Measurements from ENCODE around the gene EYS. TPM values are rescaled to one million over a fixed set of nuclear protein-coding genes. Genes with fewer than 3 reads are reported as not detected.

Gene EYS
- not detected for total RNA-seq

DNA sequence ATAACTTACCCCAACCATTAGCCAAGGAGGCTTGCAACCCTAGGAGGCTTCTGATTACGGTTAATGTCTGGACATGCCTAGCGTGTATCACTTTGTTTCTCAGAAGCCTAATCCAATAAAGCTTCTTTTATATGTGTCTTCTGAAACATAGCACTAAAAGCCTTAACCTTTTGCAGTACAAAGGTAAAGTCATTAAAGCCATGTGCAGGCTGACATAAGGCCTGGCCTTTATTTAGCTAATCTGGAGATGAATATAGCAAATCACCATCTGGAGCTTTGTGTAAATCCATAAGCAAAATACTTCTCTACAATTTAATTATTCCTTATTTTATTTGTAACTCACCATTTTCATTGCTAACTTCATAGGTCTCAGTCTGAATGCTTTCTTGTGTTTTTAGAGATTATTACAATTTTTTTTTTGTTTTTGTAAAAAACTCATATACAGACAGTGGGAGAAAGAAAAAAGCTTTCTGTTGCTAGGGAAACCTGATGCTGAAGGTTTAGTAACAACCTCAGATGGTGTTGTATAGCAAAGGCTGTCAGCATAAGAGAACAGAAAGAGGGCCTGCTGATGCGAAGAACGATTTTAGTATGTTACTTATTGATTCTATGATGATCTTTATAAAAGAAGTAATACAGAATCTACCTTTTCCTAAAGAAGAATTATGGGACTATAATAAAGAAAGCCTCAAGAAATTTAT is at the start of gene EYS:
EYS (minus strand) TSS at position 101 of the 701 bp plus-strand sequence. CDS start 211,816 bp downstream, outside the sequence.
- TF ChIP-seq, protein P1, sequence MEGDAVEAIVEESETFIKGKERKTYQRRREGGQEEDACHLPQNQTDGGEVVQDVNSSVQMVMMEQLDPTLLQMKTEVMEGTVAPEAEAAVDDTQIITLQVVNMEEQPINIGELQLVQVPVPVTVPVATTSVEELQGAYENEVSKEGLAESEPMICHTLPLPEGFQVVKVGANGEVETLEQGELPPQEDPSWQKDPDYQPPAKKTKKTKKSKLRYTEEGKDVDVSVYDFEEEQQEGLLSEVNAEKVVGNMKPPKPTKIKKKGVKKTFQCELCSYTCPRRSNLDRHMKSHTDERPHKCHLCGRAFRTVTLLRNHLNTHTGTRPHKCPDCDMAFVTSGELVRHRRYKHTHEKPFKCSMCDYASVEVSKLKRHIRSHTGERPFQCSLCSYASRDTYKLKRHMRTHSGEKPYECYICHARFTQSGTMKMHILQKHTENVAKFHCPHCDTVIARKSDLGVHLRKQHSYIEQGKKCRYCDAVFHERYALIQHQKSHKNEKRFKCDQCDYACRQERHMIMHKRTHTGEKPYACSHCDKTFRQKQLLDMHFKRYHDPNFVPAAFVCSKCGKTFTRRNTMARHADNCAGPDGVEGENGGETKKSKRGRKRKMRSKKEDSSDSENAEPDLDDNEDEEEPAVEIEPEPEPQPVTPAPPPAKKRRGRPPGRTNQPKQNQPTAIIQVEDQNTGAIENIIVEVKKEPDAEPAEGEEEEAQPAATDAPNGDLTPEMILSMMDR (IDR thresholded peaks at IDR 0.05), result no peak
- Histone ChIP-seq H3K36me3 (no peaks in the 10 kb centered on the region), H3K27ac (no peak within 1 kb of the TSS), H3K4me3 (no peak within 1 kb of the TSS), H3K9me3 (no peaks in the 10 kb centered on the region), H3K27me3 (replicated peaks; ENCODE audit: insufficient read depth) (no peaks in the 10 kb centered on the region), H3K4me1 (ENCODE audit: control insufficient read depth in 1 of 2, low read depth in 2 of 2) (no peaks in the 10 kb centered on the region)
- DNase-seq (ENCODE audit: low spot score), result no peak
- no peak for ATAC-seq (ENCODE audit: insufficient number of reproducible peaks, low FRiP score, low read depth)

DNA sequence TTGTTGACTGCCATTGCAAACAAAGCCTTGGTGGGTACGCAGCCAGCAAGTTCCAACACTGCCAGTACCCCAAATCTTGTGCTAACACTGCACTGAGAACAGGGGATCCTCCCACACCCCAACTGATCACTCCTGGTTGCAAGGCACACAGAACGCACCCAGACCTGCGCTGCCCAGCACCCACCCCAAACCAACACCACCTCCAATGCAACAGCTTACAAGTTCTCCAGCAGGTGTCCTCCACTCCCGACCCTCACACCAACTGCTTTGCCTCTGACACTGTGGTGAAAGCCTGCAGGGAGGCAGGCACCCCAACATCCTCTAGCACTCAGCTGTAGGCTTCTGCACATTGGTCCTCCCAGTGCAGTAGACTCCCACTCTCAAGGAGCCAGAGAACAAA is 39.3 kb upstream of the EYS start:
- DNase-seq (ENCODE audit: low spot score) (no peak), ATAC-seq (ENCODE audit: insufficient number of reproducible peaks, low FRiP score, low read depth) (no peak)
- no peaks in the 10 kb centered on the region for H3K9me3 ChIP-seq
- TF ChIP-seq, protein P1 (IDR thresholded peaks at IDR 0.05), result no peak
- H3K4me1 ChIP-seq (ENCODE audit: control insufficient read depth in 1 of 2, low read depth in 2 of 2), result no peaks in the 10 kb centered on the region
- no peaks in the 10 kb centered on the region for H3K36me3 ChIP-seq
- H3K4me3 ChIP-seq, result no peak overlapping the region
- H3K27ac ChIP-seq, result no peak overlapping the region
- H3K27me3 ChIP-seq (replicated peaks; ENCODE audit: insufficient read depth), result no peaks in the 10 kb centered on the region

DNA sequence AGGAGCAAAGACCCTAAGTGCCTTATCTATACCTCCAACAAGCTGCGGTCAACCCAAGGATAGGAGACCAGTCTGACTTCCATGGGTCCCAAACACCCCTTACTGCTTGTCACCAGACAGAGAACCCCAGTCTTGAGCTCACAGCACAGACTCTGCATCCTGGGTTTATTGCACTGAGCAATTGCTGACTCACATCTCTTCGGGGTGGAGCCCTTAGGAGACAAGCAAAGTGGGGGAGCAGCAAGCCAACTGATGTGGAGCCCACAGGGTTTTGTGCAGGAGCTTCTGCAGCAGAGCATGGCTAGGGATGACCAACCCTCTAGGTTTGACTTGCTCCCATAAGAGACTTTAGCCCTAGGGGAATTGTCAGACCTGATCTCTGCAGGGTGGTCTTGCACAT is 38.6 kb upstream of the EYS start:
- Histone ChIP-seq H3K36me3 (no peaks in the 10 kb centered on the region), H3K9me3 (no peaks in the 10 kb centered on the region), H3K4me1 (ENCODE audit: control insufficient read depth in 1 of 2, low read depth in 2 of 2) (no peaks in the 10 kb centered on the region), H3K27ac (no peak overlapping the region), H3K4me3 (no peak overlapping the region), H3K27me3 (replicated peaks; ENCODE audit: insufficient read depth) (no peaks in the 10 kb centered on the region)
- TF ChIP-seq, protein P1 (IDR thresholded peaks at IDR 0.05), result no peak
- ATAC-seq (ENCODE audit: insufficient number of reproducible peaks, low FRiP score, low read depth) (no peak), DNase-seq (ENCODE audit: low spot score) (no peak)

DNA sequence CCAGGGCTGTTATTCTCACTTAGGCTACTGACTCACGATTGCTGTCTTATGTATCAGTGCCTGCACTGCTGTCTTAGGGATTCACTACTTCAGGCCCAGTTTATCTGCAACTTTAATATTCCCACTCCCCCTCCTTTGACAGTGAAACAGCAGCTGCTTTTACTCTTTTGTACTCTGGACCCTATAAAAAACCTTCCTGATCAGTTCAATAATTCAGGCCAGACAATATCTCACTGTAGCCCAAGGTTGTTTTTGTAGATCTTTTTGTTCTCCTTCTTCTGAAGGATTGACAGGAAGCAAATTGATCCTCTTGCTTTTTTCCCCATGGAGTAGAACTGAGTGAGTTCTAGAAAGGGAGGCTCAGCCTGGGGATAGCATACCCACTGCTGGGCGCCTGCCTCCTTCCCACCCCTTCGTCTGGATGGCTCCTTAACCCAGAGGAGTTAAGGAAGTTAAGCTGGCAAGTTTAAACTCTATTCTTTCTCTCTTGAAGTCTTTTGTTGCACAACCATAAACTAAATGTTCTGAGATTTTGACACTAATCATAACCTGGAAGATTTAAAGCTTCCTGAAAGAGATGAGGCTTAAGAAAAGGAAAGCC is 22.0 kb upstream of the EYS start:
- Histone ChIP-seq H3K27me3 (replicated peaks; ENCODE audit: insufficient read depth) (no peaks in the 10 kb centered on the region), H3K36me3 (no peaks in the 10 kb centered on the region), H3K9me3 (no peaks in the 10 kb centered on the region), H3K27ac (no peak overlapping the region), H3K4me3 (no peak overlapping the region), H3K4me1 (ENCODE audit: control insufficient read depth in 1 of 2, low read depth in 2 of 2) (no peaks in the 10 kb centered on the region)
- TF ChIP-seq, protein P1 (IDR thresholded peaks at IDR 0.05), result no peak
- DNase-seq (ENCODE audit: low spot score) (no peak), ATAC-seq (ENCODE audit: insufficient number of reproducible peaks, low FRiP score, low read depth) (no peak)

DNA sequence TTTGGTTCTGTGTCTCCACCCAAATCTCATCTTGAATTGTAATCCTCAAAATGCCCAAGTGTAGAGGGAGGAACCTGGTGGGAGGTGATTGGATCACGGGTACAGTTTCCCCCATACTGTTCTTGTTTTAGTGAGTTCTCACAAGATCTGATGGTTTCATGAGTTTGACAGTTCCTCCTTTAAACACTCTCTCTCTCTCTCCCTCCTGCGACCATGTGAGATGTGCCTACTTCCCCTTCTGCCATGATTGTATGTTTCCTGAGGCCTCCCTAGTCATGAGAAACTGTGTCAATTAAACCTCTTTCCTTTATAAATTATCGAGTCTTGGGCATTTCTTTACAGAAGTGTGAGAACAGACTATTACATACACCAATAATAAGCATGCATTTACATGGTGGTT is 12.1 kb upstream of the EYS start:
- Histone ChIP-seq H3K4me1 (ENCODE audit: control insufficient read depth in 1 of 2, low read depth in 2 of 2) (no peaks in the 10 kb centered on the region), H3K27me3 (replicated peaks; ENCODE audit: insufficient read depth) (no peaks in the 10 kb centered on the region), H3K9me3 (no peaks in the 10 kb centered on the region), H3K36me3 (no peaks in the 10 kb centered on the region), H3K27ac (no peak overlapping the region), H3K4me3 (no peak overlapping the region)
- ATAC-seq (ENCODE audit: insufficient number of reproducible peaks, low FRiP score, low read depth), result no peak
- no peak for DNase-seq (ENCODE audit: low spot score)
- TF ChIP-seq, protein P1 (IDR thresholded peaks at IDR 0.05), result no peak

Data from thoracic aorta (tissue), 2 donors.